ENCODE data around the gene IL22RA1.

- no peak for TF ChIP-seq CTCF (IDR thresholded peaks at IDR 0.05)
- no peak for TF ChIP-seq EZH2phosphoT487 (IDR thresholded peaks at IDR 0.05)
- TF ChIP-seq EZH2 (IDR thresholded peaks at IDR 0.05) = no peak
Observed at GRCh38 chr1:24089743-24090555, 53.0 kb downstream of the IL22RA1 start.
